Measurements from ENCODE around the gene UBASH3A.

GRCh38 chr21:42459082-42459460 lies 55.4 kb downstream of the UBASH3A start:
- TF ChIP-seq CTCF (optimal IDR thresholded peaks at IDR 0.05 in 1 of 3, IDR thresholded peaks at IDR 0.05 in 1 of 3, conservative IDR thresholded peaks at IDR 0.05 in 1 of 3; ENCODE audit: extremely low read depth in 1 of 3, insufficient read depth in 2 of 3, low read length in 3 of 3) = no peak
- TF ChIP-seq EZH2 (IDR thresholded peaks at IDR 0.05; ENCODE audit: low read length) = no peak
